Lower leg skin (tissue), 3 donors: Measurements from ENCODE around the gene F10.

Source experiments
- POLR2A ChIP-seq, 2 donors: fragments of 450-650 bp; IDR thresholded peaks; one replicate each; pipeline ENCODE4 v1.6.1; 2016 to 2017; ENCODE audit warnings: antibody characterized with exemption in 2 of 2, mild to moderate bottlenecking in 1 of 2, moderate library complexity in 1 of 2
- TF ChIP-seq, protein P1 (sequence below), 3 donors: fragments of 450-650 bp; IDR thresholded peaks; one replicate each; pipeline ENCODE4 v1.5.1; 2016; ENCODE audit warnings: antibody characterized with exemption in 3 of 3, mild to moderate bottlenecking in 3 of 3, moderate library complexity in 2 of 3

- TF ChIP-seq, protein P1, sequence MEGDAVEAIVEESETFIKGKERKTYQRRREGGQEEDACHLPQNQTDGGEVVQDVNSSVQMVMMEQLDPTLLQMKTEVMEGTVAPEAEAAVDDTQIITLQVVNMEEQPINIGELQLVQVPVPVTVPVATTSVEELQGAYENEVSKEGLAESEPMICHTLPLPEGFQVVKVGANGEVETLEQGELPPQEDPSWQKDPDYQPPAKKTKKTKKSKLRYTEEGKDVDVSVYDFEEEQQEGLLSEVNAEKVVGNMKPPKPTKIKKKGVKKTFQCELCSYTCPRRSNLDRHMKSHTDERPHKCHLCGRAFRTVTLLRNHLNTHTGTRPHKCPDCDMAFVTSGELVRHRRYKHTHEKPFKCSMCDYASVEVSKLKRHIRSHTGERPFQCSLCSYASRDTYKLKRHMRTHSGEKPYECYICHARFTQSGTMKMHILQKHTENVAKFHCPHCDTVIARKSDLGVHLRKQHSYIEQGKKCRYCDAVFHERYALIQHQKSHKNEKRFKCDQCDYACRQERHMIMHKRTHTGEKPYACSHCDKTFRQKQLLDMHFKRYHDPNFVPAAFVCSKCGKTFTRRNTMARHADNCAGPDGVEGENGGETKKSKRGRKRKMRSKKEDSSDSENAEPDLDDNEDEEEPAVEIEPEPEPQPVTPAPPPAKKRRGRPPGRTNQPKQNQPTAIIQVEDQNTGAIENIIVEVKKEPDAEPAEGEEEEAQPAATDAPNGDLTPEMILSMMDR (IDR thresholded peaks at IDR 0.05) = no peak
- TF ChIP-seq POLR2A (IDR thresholded peaks at IDR 0.05) = no peak
Observed at GRCh38 chr13:113092776-113093579, 29.6 kb upstream of the F10 start.
